Hypothalamus (tissue), 51 donors: ENCODE measurements around the gene HPX.
A peak's percentile ranks its signal among the peaks of the same experiment; 100 is the strongest.

Experiments used
- DNase-seq, 51 donors: peaks; one replicate each; lab custom pipeline; 2025; lab: John Stamatoyannopoulos, UW

HPX gene

GRCh38 chr11:6468712-6469495 lies 28.1 kb upstream of the HPX start:
- DNase-seq: peak in 48 of 51 donors; percentile 4 to 92 (median 70)

GRCh38 chr11:6459099-6459450 lies 18.3 kb upstream of the HPX start:
- DNase-seq: no peak

GRCh38 chr11:6458352-6459098 lies 17.7 kb upstream of the HPX start:
- no peak for DNase-seq

- no peak for DNase-seq
Observed at GRCh38 chr11:6457581-6458320, 17.0 kb upstream of the HPX start.

- DNase-seq: no peak
Observed at GRCh38 chr11:6456361-6457073, 15.7 kb upstream of the HPX start.

- no peak for DNase-seq
Observed at GRCh38 chr11:6455070-6455469, 14.3 kb upstream of the HPX start.

GRCh38 chr11:6453152-6453551 lies 12.4 kb upstream of the HPX start:
- DNase-seq: no peak

GRCh38 chr11:6452219-6452618 lies 11.4 kb upstream of the HPX start:
- no peak for DNase-seq

- no peak for DNase-seq
Observed at GRCh38 chr11:6448574-6448973, 7.8 kb upstream of the HPX start.

GRCh38 chr11:6443269-6444003 lies 2.6 kb upstream of the HPX start:
- peak in 45 of 51 donors; percentile 2 to 75 (median 34) for DNase-seq

GRCh38 chr11:6442441-6442840 lies 1.7 kb upstream of the HPX start:
- no peak for DNase-seq

- DNase-seq: peak in 25 of 51 donors; percentile 4 to 68 (median 22)
Observed at GRCh38 chr11:6438979-6439571, 1.7 kb downstream of the HPX start.

- DNase-seq: no peak
Observed at GRCh38 chr11:6437993-6438392, 2.8 kb downstream of the HPX start.

- no peak for DNase-seq
Observed at GRCh38 chr11:6437423-6437822, 3.4 kb downstream of the HPX start.

GRCh38 chr11:6433998-6434660 lies 6.7 kb downstream of the HPX start:
- no peak for DNase-seq

- DNase-seq: no peak
Observed at GRCh38 chr11:6431861-6432260, 8.9 kb downstream of the HPX start.

GRCh38 chr11:6427516-6427915 lies 13.3 kb downstream of the HPX start:
- DNase-seq: no peak

- no peak for DNase-seq
Observed at GRCh38 chr11:6420677-6421076, 20.1 kb downstream of the HPX start.

GRCh38 chr11:6419009-6419631 lies 21.7 kb downstream of the HPX start, which contains the start of gene APBB1:
Gene APBB1, minus strand, starts transcription at chr11:6419094. Its CDS starts 7,747 bp downstream, at chr11:6411347.
- peak in 48 of 51 donors; percentile 28 to 91 (median 67) for DNase-seq
